Measurements from ENCODE around the gene SNUPN. TPM values are rescaled to one million over a fixed set of nuclear protein-coding genes. Genes with fewer than 3 reads are reported as not detected.
"Not testable (repeated sequence)": the region's sequence is repeated elsewhere in the genome, so short reads cannot be mapped to it uniquely, and the experiment has no call there.

SNUPN gene
- total RNA-seq, 1 donor from 2014 or later, result 32.7 TPM

- H3K36me3 Mint-ChIP-seq (ENCODE audit: low read depth), result peaks cover 68% of the 10 kb centered on the region
Measured at GRCh38 chr15:75599401-75599800, 26.1 kb downstream of the SNUPN start.

GRCh38 chr15:75598361-75598760, 27.2 kb downstream of the SNUPN start:
- H3K27ac Mint-ChIP-seq, result peak overlapping the region; percentile 86
- H3K9me3 Mint-ChIP-seq, result no peaks in the 10 kb centered on the region
- peaks cover 69% of the 10 kb centered on the region for H3K36me3 Mint-ChIP-seq (ENCODE audit: low read depth)

More at GRCh38 chr15:75599401-75599800, 26.1 kb downstream of the SNUPN start:
- DNase-seq (ENCODE audit: low spot score), result no peak
- H3K27ac Mint-ChIP-seq, result no peak overlapping the region
- H3K4me1 Mint-ChIP-seq (ENCODE audit: low read depth), result peaks cover 30% of the 10 kb centered on the region
- no peaks in the 10 kb centered on the region for H3K27me3 Mint-ChIP-seq (ENCODE audit: low read depth)
- intact Hi-C loops (cut with micrococcal nuclease), result loop anchor here (5.0 kb wide), 1 partner anchor 43 kb away; the partner anchor contains the start of gene IMP3
- no peak overlapping the region for H3K4me3 Mint-ChIP-seq (ENCODE audit: low read depth)
- no peaks in the 10 kb centered on the region for H3K9me3 Mint-ChIP-seq

DNA sequence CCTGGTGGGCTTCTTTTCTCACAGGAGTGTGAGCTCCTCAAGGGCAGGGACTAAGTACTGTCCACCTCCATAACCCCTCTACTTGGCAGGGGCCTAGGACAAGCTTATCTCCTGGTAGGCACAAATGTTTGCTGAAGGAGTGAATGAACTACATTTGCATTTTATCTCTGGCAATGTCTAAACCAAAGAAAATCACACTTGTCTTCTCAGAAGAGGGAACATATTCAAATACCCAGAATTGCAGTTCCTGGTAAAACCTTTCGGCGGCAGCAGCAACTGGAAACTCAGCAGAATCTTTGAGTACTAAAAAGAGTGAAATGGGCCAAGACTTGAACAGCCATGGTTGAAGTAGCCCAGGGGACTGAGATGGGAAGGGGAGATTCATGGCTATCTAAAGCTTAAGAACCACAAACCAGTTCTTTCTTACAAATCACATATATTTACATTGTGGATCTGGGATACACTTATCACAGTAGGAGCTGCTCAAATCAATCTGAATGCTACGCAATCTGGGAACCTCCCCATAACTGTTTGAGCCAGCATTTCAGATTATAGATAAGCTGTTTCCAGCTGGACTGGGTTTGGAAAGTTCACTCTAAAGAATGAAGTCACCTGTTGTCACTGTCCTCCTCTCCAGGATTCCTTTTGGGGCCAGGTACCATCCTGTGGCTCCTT, 27.7 kb downstream of the SNUPN start:
- Mint-ChIP-seq H3K4me1 (ENCODE audit: low read depth) (peaks cover 30% of the 10 kb centered on the region), H3K27me3 (ENCODE audit: low read depth) (no peaks in the 10 kb centered on the region), H3K9me3 (no peaks in the 10 kb centered on the region), H3K36me3 (ENCODE audit: low read depth) (peaks cover 68% of the 10 kb centered on the region), H3K4me3 (ENCODE audit: low read depth) (peak overlapping the region; percentile 37), H3K27ac (peak overlapping the region; percentile 86)
- intact Hi-C loops (cut with micrococcal nuclease), result loop anchor here (5.0 kb wide), 1 partner anchor 44 kb away; the partner anchor contains the start of gene IMP3
- DNase-seq (ENCODE audit: low spot score), result peak; percentile 41

More at GRCh38 chr15:75598361-75598760, 27.2 kb downstream of the SNUPN start:
- H3K27me3 Mint-ChIP-seq (ENCODE audit: low read depth), result no peaks in the 10 kb centered on the region
- DNase-seq (ENCODE audit: low spot score), result no peak
- intact Hi-C loops (cut with micrococcal nuclease), result loop anchor here (5.0 kb wide), 1 partner anchor 44 kb away; the partner anchor contains the start of gene IMP3
- H3K4me3 Mint-ChIP-seq (ENCODE audit: low read depth), result peak overlapping the region; percentile 11
- H3K4me1 Mint-ChIP-seq (ENCODE audit: low read depth), result peaks cover 30% of the 10 kb centered on the region

- intact Hi-C loops (cut with micrococcal nuclease), result loop anchor here (5.0 kb wide), 1 partner anchor 45 kb away; the partner anchor contains the start of gene IMP3
Measured at GRCh38 chr15:75596703-75597345, 28.7 kb downstream of the SNUPN start.

GRCh38 chr15:75594276-75594675, 31.2 kb downstream of the SNUPN start:
- intact Hi-C loops (cut with micrococcal nuclease), result no loop called here
- Mint-ChIP-seq H3K9me3 (no peaks in the 10 kb centered on the region), H3K36me3 (ENCODE audit: low read depth) (peaks cover 60% of the 10 kb centered on the region), H3K27me3 (ENCODE audit: low read depth) (no peaks in the 10 kb centered on the region), H3K4me3 (ENCODE audit: low read depth) (no peak overlapping the region), H3K27ac (no peak overlapping the region), H3K4me1 (ENCODE audit: low read depth) (peaks cover 45% of the 10 kb centered on the region)
- DNase-seq (ENCODE audit: low spot score), result no peak

More at GRCh38 chr15:75596703-75597345, 28.7 kb downstream of the SNUPN start:
- H3K36me3 Mint-ChIP-seq (ENCODE audit: low read depth), result peaks cover 66% of the 10 kb centered on the region
- H3K4me1 Mint-ChIP-seq (ENCODE audit: low read depth), result peaks cover 32% of the 10 kb centered on the region
- peak overlapping the region; percentile 26 for H3K27ac Mint-ChIP-seq
- H3K27me3 Mint-ChIP-seq (ENCODE audit: low read depth), result no peaks in the 10 kb centered on the region
- H3K4me3 Mint-ChIP-seq (ENCODE audit: low read depth), result no peak overlapping the region
- H3K9me3 Mint-ChIP-seq, result no peaks in the 10 kb centered on the region
- DNase-seq (ENCODE audit: low spot score), result no peak

GRCh38 chr15:75591655-75592364, 33.7 kb downstream of the SNUPN start:
- Mint-ChIP-seq H3K4me1 (ENCODE audit: low read depth) (peaks cover 26% of the 10 kb centered on the region), H3K27me3 (ENCODE audit: low read depth) (no peaks in the 10 kb centered on the region), H3K9me3 (no peaks in the 10 kb centered on the region), H3K4me3 (ENCODE audit: low read depth) (no peak overlapping the region), H3K27ac (no peak overlapping the region), H3K36me3 (ENCODE audit: low read depth) (peaks cover 53% of the 10 kb centered on the region)
- intact Hi-C loops (cut with micrococcal nuclease), result no loop called here
- DNase-seq (ENCODE audit: low spot score), result no peak

DNA sequence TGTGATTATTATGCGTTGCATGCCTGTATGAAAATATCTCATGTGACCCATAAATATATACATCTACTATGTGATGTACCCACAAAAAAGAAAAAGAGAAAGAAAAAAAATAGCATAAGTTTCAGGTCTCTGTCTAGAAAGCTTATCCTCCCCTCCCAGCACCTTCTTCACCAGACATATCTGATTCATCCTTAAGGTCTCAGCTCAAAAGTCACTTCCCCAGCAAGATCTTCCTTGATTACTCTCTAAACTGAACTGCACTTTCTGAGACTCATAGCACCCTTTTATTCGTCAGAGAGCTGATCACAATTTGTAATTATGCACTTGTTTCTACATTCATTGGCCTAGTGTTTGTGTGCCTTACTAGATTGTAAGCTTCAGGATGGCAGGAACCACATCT, 35.3 kb downstream of the SNUPN start:
- no peak overlapping the region for H3K4me3 Mint-ChIP-seq (ENCODE audit: low read depth)
- H3K27ac Mint-ChIP-seq, result peak overlapping the region; percentile 42
- H3K27me3 Mint-ChIP-seq (ENCODE audit: low read depth), result no peaks in the 10 kb centered on the region
- peaks cover 17% of the 10 kb centered on the region for H3K4me1 Mint-ChIP-seq (ENCODE audit: low read depth)
- H3K36me3 Mint-ChIP-seq (ENCODE audit: low read depth), result peaks cover 43% of the 10 kb centered on the region
- DNase-seq (ENCODE audit: low spot score), result no peak
- no peaks in the 10 kb centered on the region for H3K9me3 Mint-ChIP-seq
- intact Hi-C loops (cut with micrococcal nuclease), result no loop called here

- Mint-ChIP-seq H3K36me3 (ENCODE audit: low read depth) (peaks cover 35% of the 10 kb centered on the region), H3K9me3 (no peaks in the 10 kb centered on the region), H3K4me1 (ENCODE audit: low read depth) (peaks cover 17% of the 10 kb centered on the region), H3K4me3 (ENCODE audit: low read depth) (no peak overlapping the region), H3K27me3 (ENCODE audit: low read depth) (no peaks in the 10 kb centered on the region), H3K27ac (no peak overlapping the region)
- intact Hi-C loops (cut with micrococcal nuclease), result no loop called here
- DNase-seq (ENCODE audit: low spot score), result no peak
Measured at GRCh38 chr15:75589071-75589470, 36.5 kb downstream of the SNUPN start.

DNA sequence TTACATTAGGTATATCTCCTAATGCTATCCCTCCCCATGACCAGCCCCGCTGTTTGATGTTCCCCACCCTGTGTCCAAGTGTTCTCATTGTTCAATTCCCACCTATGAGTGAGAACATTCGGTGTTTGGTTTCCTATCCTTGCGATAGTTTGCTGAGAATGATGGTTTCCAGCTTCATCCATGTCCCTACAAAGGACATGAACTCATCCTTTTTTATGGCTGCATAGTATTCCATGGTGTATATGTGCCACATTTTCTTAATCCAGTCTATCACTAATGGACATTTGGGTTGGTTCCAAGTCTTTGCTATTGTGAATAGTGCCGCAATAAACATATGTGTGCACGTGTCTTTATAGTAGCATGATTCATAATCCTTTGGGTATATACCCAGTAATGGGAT, 39.1 kb downstream of the SNUPN start:
- Mint-ChIP-seq H3K4me1 (ENCODE audit: low read depth) (peaks cover 15% of the 10 kb centered on the region), H3K36me3 (ENCODE audit: low read depth) (peaks cover 27% of the 10 kb centered on the region)
- intact Hi-C loops (cut with micrococcal nuclease); H3K4me3 Mint-ChIP-seq (ENCODE audit: low read depth); DNase-seq (ENCODE audit: low spot score); H3K27ac Mint-ChIP-seq; H3K9me3 Mint-ChIP-seq; H3K27me3 Mint-ChIP-seq (ENCODE audit: low read depth): not testable (repeated sequence)

DNA sequence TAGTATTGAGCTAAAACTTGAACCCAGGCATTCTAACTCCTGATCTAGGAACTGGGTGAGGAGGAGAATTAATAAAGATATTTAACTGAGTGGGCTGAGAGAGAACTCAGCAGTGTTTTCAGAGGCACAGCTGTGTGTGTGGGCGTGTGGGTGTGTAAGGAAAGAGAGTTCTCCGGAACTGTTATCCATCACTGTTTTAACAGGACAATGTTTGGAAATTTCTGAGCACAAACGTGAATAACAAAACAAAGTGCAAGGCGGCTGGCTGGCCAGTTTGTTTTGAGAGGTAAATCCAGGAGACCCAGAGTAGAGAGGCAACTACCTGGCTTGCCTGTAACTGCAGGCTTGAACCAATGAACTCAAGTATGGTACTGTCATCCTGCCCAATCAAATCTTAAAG, 41.4 kb downstream of the SNUPN start:
- peaks cover 15% of the 10 kb centered on the region for H3K36me3 Mint-ChIP-seq (ENCODE audit: low read depth)
- no peaks in the 10 kb centered on the region for H3K27me3 Mint-ChIP-seq (ENCODE audit: low read depth)
- peaks cover 6% of the 10 kb centered on the region for H3K4me1 Mint-ChIP-seq (ENCODE audit: low read depth)
- no peak overlapping the region for H3K4me3 Mint-ChIP-seq (ENCODE audit: low read depth)
- DNase-seq (ENCODE audit: low spot score), result no peak
- intact Hi-C loops (cut with micrococcal nuclease), result no loop called here
- no peaks in the 10 kb centered on the region for H3K9me3 Mint-ChIP-seq
- no peak overlapping the region for H3K27ac Mint-ChIP-seq

- H3K4me1 Mint-ChIP-seq (ENCODE audit: low read depth), result peaks cover 4% of the 10 kb centered on the region
- H3K27ac Mint-ChIP-seq, result no peak overlapping the region
- H3K9me3 Mint-ChIP-seq, result no peaks in the 10 kb centered on the region
- H3K36me3 Mint-ChIP-seq (ENCODE audit: low read depth), result peaks cover 13% of the 10 kb centered on the region
- intact Hi-C loops (cut with micrococcal nuclease), result no loop called here
- no peak for DNase-seq (ENCODE audit: low spot score)
- H3K4me3 Mint-ChIP-seq (ENCODE audit: low read depth), result no peak overlapping the region
- no peaks in the 10 kb centered on the region for H3K27me3 Mint-ChIP-seq (ENCODE audit: low read depth)
Measured at GRCh38 chr15:75583701-75584100, 41.8 kb downstream of the SNUPN start.

DNA sequence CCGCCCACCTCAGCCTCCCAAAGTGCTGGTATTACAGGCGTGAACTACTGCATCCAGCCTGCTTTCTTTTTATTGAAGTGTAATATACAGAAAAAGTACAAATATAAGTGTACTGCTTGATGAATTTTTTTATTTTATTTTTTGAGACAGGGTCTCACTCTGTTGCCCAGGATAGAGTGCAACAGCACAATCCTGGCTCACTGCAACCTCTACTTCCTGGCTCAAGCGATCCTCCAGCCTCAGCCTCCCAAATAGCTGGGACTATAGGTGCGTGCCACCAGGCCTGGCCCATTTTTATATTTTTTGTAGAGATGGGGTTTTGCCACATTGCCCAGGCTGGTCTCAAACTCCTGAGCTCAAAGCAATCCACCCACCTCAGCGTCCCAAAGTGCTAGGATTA, 42.6 kb downstream of the SNUPN start:
- intact Hi-C loops (cut with micrococcal nuclease); H3K27ac Mint-ChIP-seq; H3K4me1 Mint-ChIP-seq (ENCODE audit: low read depth); H3K27me3 Mint-ChIP-seq (ENCODE audit: low read depth); DNase-seq (ENCODE audit: low spot score); H3K9me3 Mint-ChIP-seq; H3K4me3 Mint-ChIP-seq (ENCODE audit: low read depth): not testable (repeated sequence)
- H3K36me3 Mint-ChIP-seq (ENCODE audit: low read depth), result peaks cover 12% of the 10 kb centered on the region

Measured in activated T-helper 2 cell treated with anti-CD3 and anti-CD28 coated beads, Interferon-gamma antibody, Interleukin-2, Interleukin-4, amounts not matched to agents 10 μg/mL and 5 μg/mL and 100 μg/mL, durations not matched to agents 14 hours and 24 hours and 36 hours (primary cell).